HTR-8/SVneo (cell line): ENCODE measurements around the gene SOAT2.
A peak's percentile ranks its signal among the peaks of the same experiment; 100 is the strongest.

Experiments
- DNase-seq: peaks from one replicate; pipeline ENCODE4 v3.0.0; 2011; ENCODE audit warnings: low spot score, mixed read lengths; ENCODE audit not compliant: insufficient read length
- FAIRE-seq: peaks from 2 replicates; lab custom pipeline; 2011; peaks lifted over from hg19 to GRCh38; lab: Jason Lieb, UNC

SOAT2 gene

GRCh38 chr12:53102883-53103807 is at the start of gene SOAT2:
Gene SOAT2, plus strand, starts transcription at chr12:53103486. Its CDS starts 92 bp downstream, at chr12:53103578.
- FAIRE-seq (no peak), DNase-seq (no peak)

- peak; percentile 83 for FAIRE-seq
- DNase-seq: peak; percentile 83
These were observed 49.0 kb upstream of the SOAT2 start for GRCh38 chr12:53054112-53054878.

DNA sequence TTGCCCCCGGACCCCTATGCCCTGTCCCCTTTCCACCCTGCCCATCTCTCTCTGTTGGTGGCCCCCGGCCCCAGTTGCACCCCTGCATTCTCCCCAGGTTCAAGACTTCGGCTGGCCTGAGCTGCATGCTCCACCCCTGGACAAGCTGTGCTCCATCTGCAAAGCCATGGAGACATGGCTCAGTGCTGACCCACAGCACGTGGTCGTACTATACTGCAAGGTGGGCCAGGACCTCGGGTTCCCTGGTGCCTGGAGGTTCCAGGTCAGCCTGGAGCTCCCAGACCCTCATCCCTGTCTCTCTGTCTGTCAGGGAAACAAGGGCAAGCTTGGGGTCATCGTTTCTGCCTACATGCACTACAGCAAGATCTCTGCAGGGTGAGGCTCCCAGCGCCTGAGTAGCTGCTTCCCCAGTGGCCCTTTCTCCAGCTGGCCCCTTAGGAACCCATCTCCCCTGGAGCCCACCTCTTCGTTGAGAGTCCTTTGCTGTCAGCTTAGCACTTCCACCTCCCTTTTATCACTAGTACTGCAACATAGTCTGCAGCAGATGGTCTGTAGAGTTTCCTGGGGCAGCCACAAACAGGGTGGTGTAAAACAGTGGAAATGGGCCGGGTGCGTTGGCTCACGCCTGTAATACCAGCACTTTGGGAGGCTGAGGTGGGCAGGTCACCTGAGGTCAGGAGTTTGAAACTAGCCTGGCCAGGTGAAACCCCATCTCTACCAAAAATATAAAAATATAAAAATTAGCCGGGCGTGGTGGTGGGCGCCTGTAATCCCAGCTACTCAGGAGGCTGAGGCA is 47.6 kb upstream of the SOAT2 start:
- DNase-seq: no peak

GRCh38 chr12:53056296-53056695 is 47.0 kb upstream of the SOAT2 start:
- FAIRE-seq (no peak), DNase-seq (no peak)

More for the DNA sequence above, 47.6 kb upstream of the SOAT2 start:
- no peak for FAIRE-seq

DNA sequence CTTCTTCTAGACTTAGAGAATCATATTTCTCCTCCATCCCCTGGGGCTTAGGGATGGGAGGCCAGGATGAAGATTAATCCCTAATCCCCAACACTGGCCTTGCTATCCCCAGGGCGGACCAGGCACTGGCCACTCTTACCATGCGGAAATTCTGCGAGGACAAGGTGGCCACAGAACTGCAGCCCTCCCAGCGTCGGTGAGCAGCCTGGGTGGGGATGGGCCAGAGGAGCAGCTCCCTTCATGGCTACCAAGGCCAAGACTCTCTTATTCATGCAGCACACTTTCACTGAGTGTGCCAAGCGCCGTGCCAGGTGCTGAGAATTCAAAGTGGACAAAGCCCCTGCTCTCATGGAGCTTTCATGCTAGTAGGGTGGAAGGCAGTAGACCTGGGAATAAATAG is 46.4 kb upstream of the SOAT2 start:
- FAIRE-seq (no peak), DNase-seq (no peak)

DNA sequence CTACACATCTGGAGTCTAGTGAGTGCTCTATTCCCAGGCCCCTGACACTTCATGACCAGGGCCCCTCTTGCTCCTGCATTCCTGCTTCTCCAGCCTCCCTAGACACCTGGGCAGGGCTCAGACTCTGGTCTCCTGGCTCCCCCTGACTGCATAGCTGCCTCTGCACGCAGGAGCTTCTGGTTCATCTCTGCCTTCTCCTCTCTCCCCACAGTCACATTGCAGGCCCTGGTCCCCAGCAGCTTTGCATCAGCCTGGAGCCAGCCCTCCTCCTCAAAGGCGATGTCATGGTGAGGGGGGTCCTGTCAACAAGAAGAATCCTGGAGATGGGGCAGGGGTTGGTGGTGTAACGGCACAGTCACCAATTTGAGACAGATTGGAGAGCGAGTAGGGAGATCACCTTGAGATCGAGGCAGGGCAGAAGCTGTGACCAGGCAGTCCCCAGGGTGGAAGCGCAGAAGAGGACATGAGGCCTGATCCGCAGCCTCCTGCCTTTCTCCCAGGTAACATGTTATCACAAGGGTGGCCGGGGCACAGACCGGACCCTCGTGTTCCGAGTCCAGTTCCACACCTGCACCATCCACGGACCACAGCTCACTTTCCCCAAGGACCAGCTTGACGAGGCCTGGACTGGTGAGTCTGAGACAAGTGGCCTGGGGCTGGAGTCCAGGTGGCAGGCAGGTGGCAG is 45.3 kb upstream of the SOAT2 start:
- no peak for DNase-seq
- FAIRE-seq: no peak

DNA sequence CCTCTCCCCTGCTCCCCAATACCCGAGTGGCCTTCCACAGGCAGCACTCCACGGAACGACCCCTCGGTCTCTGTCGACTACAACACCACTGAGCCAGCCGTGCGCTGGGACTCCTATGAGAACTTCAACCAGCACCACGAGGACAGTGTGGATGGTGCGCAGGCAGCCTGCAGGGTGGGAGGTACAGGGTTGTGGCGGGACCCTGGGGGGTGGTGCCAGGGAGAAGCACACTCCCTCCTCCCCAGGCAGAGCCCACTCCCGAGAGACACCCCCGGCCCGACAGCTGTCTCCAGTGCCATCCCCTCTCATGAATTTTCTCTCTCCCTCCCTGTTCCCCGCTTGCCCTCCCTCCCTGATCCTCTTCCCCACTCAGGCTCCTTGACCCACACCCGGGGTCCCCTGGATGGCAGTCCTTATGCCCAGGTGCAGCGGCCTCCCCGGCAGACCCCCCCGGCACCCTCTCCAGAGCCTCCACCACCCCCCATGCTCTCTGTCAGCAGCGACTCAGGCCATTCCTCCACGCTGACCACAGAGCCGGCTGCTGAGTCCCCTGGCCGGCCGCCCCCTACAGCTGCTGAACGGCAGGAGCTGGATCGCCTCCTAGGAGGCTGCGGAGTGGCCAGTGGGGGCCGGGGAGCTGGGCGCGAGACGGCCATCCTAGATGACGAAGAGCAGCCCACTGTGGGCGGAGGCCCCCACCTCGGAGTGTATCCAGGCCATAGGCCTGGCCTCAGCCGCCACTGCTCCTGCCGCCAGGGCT is 44.4 kb upstream of the SOAT2 start:
- DNase-seq: no peak
- FAIRE-seq: no peak

GRCh38 chr12:53059434-53060063 is 43.7 kb upstream of the SOAT2 start:
- FAIRE-seq: no peak
- no peak for DNase-seq

DNA sequence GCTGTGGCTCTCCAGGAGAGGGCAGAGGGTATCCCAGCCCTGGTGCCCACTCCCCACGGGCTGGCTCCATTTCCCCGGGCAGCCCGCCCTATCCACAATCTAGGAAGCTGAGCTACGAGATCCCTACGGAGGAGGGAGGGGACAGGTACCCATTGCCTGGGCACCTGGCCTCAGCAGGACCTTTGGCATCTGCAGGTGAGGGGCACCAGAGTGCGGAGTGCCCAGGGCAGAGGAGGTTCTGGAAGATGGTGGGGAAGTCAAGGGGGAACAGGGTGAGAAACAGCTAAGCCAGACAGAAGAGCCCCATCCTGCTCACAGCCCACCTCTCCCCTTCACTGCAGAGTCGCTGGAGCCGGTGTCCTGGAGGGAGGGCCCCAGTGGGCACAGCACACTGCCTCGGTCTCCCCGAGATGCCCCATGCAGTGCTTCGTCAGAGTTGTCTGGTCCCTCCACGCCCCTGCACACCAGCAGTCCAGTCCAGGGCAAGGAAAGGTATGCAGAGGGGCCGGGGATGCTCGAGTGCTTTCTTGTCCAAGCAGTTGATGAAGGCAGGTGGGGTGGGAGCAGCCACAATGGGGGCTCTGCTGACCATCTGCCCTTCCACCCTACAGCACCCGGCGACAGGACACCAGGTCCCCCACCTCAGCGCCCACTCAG is 43.1 kb upstream of the SOAT2 start:
- DNase-seq (no peak), FAIRE-seq (no peak)

- FAIRE-seq: no peak
- no peak for DNase-seq
These were observed 42.5 kb upstream of the SOAT2 start for GRCh38 chr12:53060721-53061276.

DNA sequence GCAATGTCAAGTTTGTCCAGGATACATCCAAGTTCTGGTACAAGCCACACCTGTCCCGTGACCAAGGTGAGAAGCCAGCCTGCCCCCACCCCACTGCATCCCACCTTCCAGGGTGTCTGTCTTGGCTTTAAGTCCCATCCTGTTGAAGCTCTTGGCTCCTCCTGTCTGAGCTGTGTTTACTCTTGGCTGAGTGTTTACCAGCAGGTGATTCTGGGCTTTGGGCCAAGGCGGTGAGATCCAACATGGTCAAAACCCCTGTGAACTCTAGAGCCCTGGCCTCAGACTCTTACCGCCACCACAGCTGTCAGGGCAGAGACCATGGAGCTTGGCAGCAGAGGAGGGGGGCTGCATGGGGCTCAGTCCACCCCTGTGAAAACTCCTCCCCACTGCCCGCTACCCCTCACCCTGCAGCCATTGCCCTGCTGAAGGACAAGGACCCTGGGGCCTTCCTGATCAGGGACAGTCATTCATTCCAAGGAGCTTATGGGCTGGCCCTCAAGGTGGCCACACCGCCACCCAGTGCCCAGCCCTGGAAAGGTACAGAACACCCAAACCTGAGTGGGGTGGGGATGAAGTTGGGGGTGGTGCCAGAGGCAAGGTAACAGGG is 41.8 kb upstream of the SOAT2 start:
- DNase-seq (no peak), FAIRE-seq (no peak)

DNA sequence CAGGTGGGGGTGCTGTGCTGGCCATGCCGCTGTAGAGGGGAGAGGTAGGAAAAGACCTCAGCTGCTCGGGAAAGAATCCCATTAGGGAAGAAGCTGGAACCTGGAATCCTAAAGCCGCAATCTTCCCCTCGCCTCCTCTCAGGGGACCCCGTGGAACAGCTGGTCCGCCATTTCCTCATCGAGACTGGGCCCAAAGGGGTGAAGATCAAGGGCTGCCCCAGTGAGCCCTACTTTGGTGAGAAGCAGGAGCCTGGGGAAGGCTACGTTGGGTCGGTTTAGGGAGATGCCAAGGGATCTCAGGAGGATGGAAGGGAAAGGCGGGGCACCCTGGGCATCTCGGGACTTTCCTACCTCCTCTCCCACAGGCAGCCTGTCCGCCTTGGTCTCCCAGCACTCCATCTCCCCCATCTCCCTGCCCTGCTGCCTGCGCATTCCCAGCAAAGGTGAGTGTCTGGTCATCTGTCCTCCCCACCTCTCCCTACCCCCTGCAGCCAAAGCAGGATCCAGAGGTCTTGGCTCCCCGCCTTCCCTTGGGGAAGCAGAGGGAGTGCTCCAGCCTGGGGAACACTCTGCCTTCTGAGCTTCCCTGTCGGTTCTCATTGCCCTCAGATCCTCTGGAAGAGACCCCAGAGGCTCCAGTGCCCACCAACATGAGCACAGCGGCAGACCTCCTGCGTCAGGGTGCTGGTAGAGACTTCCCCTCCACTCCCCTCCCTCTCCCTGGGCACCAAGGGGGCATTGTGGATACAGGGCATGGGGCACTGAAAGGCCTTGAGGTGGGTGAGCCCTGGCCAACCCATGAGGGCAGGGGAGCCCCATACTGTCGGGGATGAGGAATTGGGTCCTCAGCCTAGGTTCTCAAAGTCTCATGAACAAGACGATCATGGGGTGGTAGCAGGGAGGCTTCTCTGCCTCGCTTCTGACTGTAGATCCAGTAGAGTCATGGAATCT is 41.0 kb upstream of the SOAT2 start:
- no peak for FAIRE-seq
- no peak for DNase-seq

DNA sequence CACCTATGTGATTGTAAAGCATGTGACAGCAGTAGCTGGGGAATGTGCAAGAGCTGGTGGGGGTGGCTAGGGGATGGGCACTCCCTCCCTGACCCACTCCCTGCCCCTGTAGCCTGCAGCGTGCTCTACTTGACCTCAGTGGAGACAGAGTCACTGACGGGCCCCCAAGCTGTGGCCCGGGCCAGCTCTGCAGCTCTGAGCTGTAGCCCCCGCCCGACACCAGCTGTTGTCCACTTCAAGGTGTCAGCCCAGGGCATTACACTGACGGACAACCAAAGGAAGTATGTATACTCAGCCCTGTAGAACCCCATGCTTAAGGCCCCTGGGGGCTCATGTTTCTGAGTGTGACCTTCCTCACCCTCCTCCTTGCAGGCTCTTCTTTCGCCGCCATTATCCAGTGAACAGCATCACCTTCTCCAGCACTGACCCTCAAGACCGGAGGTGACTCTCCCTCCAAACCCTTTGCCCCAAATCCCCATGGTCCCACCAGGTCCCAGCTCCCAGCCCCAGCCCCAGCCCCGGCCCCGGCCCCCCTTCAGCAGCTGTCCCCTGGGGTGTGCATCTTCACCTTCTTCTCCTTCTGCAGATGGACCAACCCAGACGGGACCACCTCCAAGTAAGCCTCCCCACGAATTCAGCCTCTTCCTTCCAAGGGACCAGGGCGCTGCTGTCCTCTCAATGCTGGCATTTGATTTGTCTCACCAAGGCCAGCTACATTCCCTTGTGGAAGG is 40.1 kb upstream of the SOAT2 start:
- no peak for DNase-seq
- no peak for FAIRE-seq

DNA sequence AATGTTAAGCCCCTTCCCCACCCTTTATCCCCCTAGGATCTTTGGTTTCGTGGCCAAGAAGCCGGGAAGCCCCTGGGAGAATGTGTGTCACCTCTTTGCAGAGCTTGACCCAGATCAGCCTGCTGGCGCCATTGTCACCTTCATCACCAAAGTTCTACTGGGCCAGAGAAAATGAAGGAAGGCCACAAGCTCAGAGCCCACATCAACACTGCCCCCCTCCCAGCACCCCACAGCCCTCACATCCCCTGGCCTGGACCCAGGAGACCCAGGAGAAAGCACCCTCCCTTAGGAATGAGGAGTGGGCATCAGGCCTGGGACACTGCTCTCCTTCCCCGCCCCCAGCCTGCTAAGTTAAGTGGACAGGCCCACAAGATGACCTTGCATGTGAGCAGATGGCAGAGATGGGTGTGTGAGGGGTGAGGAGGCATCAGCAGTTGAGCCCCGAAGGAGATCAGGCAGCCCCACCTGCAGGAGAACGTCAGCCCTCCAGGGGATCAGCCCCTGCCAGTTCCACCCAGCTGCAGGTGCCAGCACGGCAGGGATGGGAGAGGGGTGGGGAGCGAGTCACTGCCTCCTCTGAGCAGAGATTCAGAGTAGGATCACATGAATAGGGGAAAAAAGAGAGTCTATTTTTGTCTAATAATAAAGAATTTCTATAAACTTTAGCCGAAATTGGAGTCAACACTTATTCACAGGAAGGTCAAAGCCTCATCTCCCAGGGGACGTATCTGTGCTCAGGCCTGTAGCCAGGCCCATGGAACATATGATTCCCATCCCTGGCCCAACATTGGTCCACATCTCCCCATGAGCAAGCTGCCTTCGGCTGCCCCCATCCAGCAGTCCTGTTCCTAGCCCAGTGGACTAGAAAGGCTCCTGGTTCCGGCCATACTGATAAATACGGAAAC is 39.3 kb upstream of the SOAT2 start:
- FAIRE-seq (no peak), DNase-seq (no peak)
